SK-N-MC (cell line): ENCODE results near the gene MRPL2.

ENCODE experiments used
- EZH2 ChIP-seq: fragments of 200-600 bp; sonication (generic); IDR thresholded peaks from one replicate; pipeline ENCODE4 v1.6.1; 2017; ENCODE audit warnings: antibody characterized with exemption
- FOXP2 ChIP-seq: optimal IDR thresholded peaks from 2 replicates; pipeline ENCODE3; 2011; ENCODE audit warnings: mild to moderate bottlenecking, moderate library complexity; ENCODE audit not compliant: insufficient read depth; ENCODE audit errors: extremely low read length, control extremely low read depth
- POLR2AphosphoS5 ChIP-seq: IDR thresholded peaks from 2 replicates; pipeline ENCODE4 v1.6.1; 2012; ENCODE audit warnings: mild to moderate bottlenecking, low read depth, low read length, borderline replicate concordance

- TF ChIP-seq EZH2 (no peak), POLR2AphosphoS5 (no peak), FOXP2 (no peak)
Measured at GRCh38 chr6:43090559-43090956, 31.3 kb upstream of the MRPL2 start.
